Islet precursor cell (in vitro differentiated cells): ENCODE measurements around the gene HMX2.
A peak's percentile ranks its signal among the peaks of the same experiment; 100 is the strongest.

Source experiments
- DNase-seq: peaks from one replicate; pipeline ENCODE4 v3.0.0-alpha.2; 2018

The HMX2 gene

GRCh38 chr10:123147635-123148413, at the start of gene HMX2:
Gene HMX2, plus strand, starts transcription at chr10:123148136. Its CDS starts 243 bp downstream, at chr10:123148379.
- DNase-seq: no peak

- DNase-seq: no peak
Observed at GRCh38 chr10:123100030-123100762, 47.7 kb upstream of the HMX2 start.

- DNase-seq: no peak
Observed at GRCh38 chr10:123101872-123102271, 46.1 kb upstream of the HMX2 start.

GRCh38 chr10:123102673-123103072, 45.3 kb upstream of the HMX2 start:
- no peak for DNase-seq

GRCh38 chr10:123103944-123104343, 44.0 kb upstream of the HMX2 start:
- DNase-seq: no peak

GRCh38 chr10:123109466-123109865, 38.5 kb upstream of the HMX2 start:
- DNase-seq: no peak

GRCh38 chr10:123117644-123118417, 30.1 kb upstream of the HMX2 start:
- no peak for DNase-seq

- DNase-seq: no peak
Observed at GRCh38 chr10:123119081-123119480, 28.9 kb upstream of the HMX2 start.

- DNase-seq: no peak
Observed at GRCh38 chr10:123126246-123126645, 21.7 kb upstream of the HMX2 start.

- DNase-seq: peak; percentile 22
Observed at GRCh38 chr10:123129618-123130271, 18.2 kb upstream of the HMX2 start.

- peak; percentile 94 for DNase-seq
Observed at GRCh38 chr10:123132576-123133477, 15.1 kb upstream of the HMX2 start.

- no peak for DNase-seq
Observed at GRCh38 chr10:123133541-123134342, 14.2 kb upstream of the HMX2 start.

- DNase-seq: no peak
Observed at GRCh38 chr10:123134343-123134914, 13.5 kb upstream of the HMX2 start.

- DNase-seq: no peak
Observed at GRCh38 chr10:123134915-123135414, 13.0 kb upstream of the HMX2 start.

- no peak for DNase-seq
Observed at GRCh38 chr10:123135415-123136141, 12.4 kb upstream of the HMX2 start, which contains the start of gene HMX3. Gene HMX3, plus strand, starts transcription at chr10:123135970. Its CDS starts 81 bp downstream, at chr10:123136051.

- no peak for DNase-seq
Observed at GRCh38 chr10:123136221-123136805, 11.6 kb upstream of the HMX2 start.

GRCh38 chr10:123136806-123137642, 10.9 kb upstream of the HMX2 start:
- DNase-seq: peak; percentile 69

GRCh38 chr10:123139165-123139520, 8.8 kb upstream of the HMX2 start:
- no peak for DNase-seq
